AG08395 (cell line): ENCODE data around the gene SCN9A.
A peak's percentile ranks its signal among the peaks of the same experiment; 100 is the strongest.
"Not testable (repeated sequence)": the region's sequence is repeated elsewhere in the genome, so short reads cannot be mapped to it uniquely, and the experiment has no call there.

ENCODE experiments used
- DNase-seq: peaks from one replicate; pipeline ENCODE4 v3.0.0; 2012; ENCODE audit warnings: mixed read lengths, low spot score

The SCN9A gene

GRCh38 chr2:166375195-166375735, 479 bp downstream of the SCN9A start:
- DNase-seq, result peak; percentile 3

- no peak for DNase-seq
Observed at GRCh38 chr2:166373951-166374350, 1.8 kb downstream of the SCN9A start.

- no peak for DNase-seq
Observed at GRCh38 chr2:166373539-166373938, 2.2 kb downstream of the SCN9A start.

- no peak for DNase-seq
Observed at GRCh38 chr2:166373105-166373504, 2.6 kb downstream of the SCN9A start.

GRCh38 chr2:166372046-166372445, 3.7 kb downstream of the SCN9A start:
- DNase-seq, result no peak

- no peak for DNase-seq
Observed at GRCh38 chr2:166365803-166366420, 9.8 kb downstream of the SCN9A start.

GRCh38 chr2:166365239-166365638, 10.5 kb downstream of the SCN9A start:
- DNase-seq, result no peak

- no peak for DNase-seq
Observed at GRCh38 chr2:166364476-166365161, 11.1 kb downstream of the SCN9A start.

GRCh38 chr2:166361351-166362153, 14.2 kb downstream of the SCN9A start:
- DNase-seq, result peak; percentile 4

- no peak for DNase-seq
Observed at GRCh38 chr2:166360906-166361305, 14.8 kb downstream of the SCN9A start.

- DNase-seq, result no peak
Observed at GRCh38 chr2:166360426-166360825, 15.3 kb downstream of the SCN9A start.

GRCh38 chr2:166357950-166358321, 17.8 kb downstream of the SCN9A start:
- not testable (repeated sequence) for DNase-seq

GRCh38 chr2:166357068-166357949, 18.4 kb downstream of the SCN9A start:
- no peak for DNase-seq

- no peak for DNase-seq
Observed at GRCh38 chr2:166351319-166351718, 24.4 kb downstream of the SCN9A start.

- no peak for DNase-seq
Observed at GRCh38 chr2:166350525-166350924, 25.2 kb downstream of the SCN9A start.

GRCh38 chr2:166344286-166345113, 31.2 kb downstream of the SCN9A start:
- DNase-seq, result peak; percentile 5

- no peak for DNase-seq
Observed at GRCh38 chr2:166343467-166343866, 32.3 kb downstream of the SCN9A start.

GRCh38 chr2:166341426-166341825, 34.3 kb downstream of the SCN9A start:
- DNase-seq, result no peak

- DNase-seq, result no peak
Observed at GRCh38 chr2:166338831-166339339, 36.9 kb downstream of the SCN9A start.

GRCh38 chr2:166337932-166338331, 37.8 kb downstream of the SCN9A start:
- no peak for DNase-seq

- DNase-seq, result no peak
Observed at GRCh38 chr2:166335284-166335683, 40.5 kb downstream of the SCN9A start.
